Suprapubic skin (tissue), 4 donors: ENCODE measurements around the gene CTSD. TPM values are rescaled to one million over a fixed set of nuclear protein-coding genes. Genes with fewer than 3 reads are reported as not detected.

Experiments
- DNase-seq, 2 donors: peaks; one replicate each; pipeline ENCODE4 v3.0.0-alpha.2; 2019; ENCODE audit warnings: low spot score in 2 of 2
- H3K27ac ChIP-seq: fragments of 200-600 bp; sonication (generic); one replicate; pipeline ENCODE4 v1.5.1; 2019
- H3K27me3 ChIP-seq: fragments of 200-600 bp; sonication (generic); one replicate; pipeline ENCODE4 v1.5.1; 2019
- H3K36me3 ChIP-seq: fragments of 200-600 bp; sonication (generic); one replicate; pipeline ENCODE4 v1.5.1; 2019
- H3K4me1 ChIP-seq: fragments of 200-600 bp; sonication (generic); one replicate; pipeline ENCODE4 v1.5.1; 2019
- H3K4me3 ChIP-seq: fragments of 200-600 bp; sonication (generic); one replicate; pipeline ENCODE4 v1.5.1; 2019; ENCODE audit warnings: mild to moderate bottlenecking
- H3K9me3 ChIP-seq: fragments of 200-600 bp; sonication (generic); one replicate; pipeline ENCODE4 v1.5.1; 2019
- CTCF ChIP-seq, 2 donors: fragments of 200-600 bp in 1 of 2; fragments of 450-650 bp in 1 of 2; sonication (generic) in 1 of 2; IDR thresholded peaks; one replicate each; pipeline ENCODE4 v1.5.1; 2016 to 2019; ENCODE audit warnings: antibody characterized with exemption in 2 of 2, mild to moderate bottlenecking in 1 of 2, moderate library complexity in 1 of 2
- EP300 ChIP-seq: sonication (generic); formaldehyde crosslinking; IDR thresholded peaks from one replicate; pipeline ENCODE4 v1.6.1; 2017; ENCODE audit warnings: antibody characterized with exemption
- POLR2A ChIP-seq, 2 donors: fragments of 450-650 bp; IDR thresholded peaks; one replicate each; pipeline ENCODE4 v1.6.1; 2017; ENCODE audit warnings: antibody characterized with exemption in 2 of 2, mild to moderate bottlenecking in 2 of 2, moderate library complexity in 2 of 2
- POLR2AphosphoS5 ChIP-seq, 3 donors: sonication (generic); formaldehyde crosslinking; IDR thresholded peaks; one replicate each; pipeline ENCODE4 v1.6.1; 2017; ENCODE audit warnings: antibody characterized with exemption in 3 of 3
- WGBS: methylation state at CpG from one replicate; pipeline ENCODE4 v1.1.5; 2018; 5-methylcytosine and 5-hydroxymethylcytosine counted together
- total RNA-seq, 4 donors: library from RNA; depleted of rRNA; stranded (reverse); fragments of >200 nt; gene quantifications; one replicate each; pipeline ENCODE4 v1.1.0, GENCODE V29; 2016

The CTSD gene
- total RNA-seq, 4 donors from 2014 or later: 319 to 596 (median 469) TPM

GRCh38 chr11:1728301-1728700 lies 35.4 kb downstream of the CTSD start:
- no peaks in the 10 kb centered on the region for H3K4me1 ChIP-seq
- TF ChIP-seq CTCF (IDR thresholded peaks at IDR 0.05): no peak
- no peak for TF ChIP-seq EP300
- no peak for TF ChIP-seq POLR2AphosphoS5 (IDR thresholded peaks at IDR 0.05)
- TF ChIP-seq POLR2A (IDR thresholded peaks at IDR 0.05): no peak
- H3K27ac ChIP-seq: no peak overlapping the region
- DNase-seq: peak in 1 of 2 donors; percentile 50
- no peaks in the 10 kb centered on the region for H3K36me3 ChIP-seq
- 61% methylated on average over 4 of the region's 4 CpGs for WGBS
- no peak overlapping the region for H3K4me3 ChIP-seq
- H3K9me3 ChIP-seq: no peaks in the 10 kb centered on the region
- peaks cover 63% of the 10 kb centered on the region for H3K27me3 ChIP-seq

- TF ChIP-seq POLR2AphosphoS5 (IDR thresholded peaks at IDR 0.05) (no peak), CTCF (IDR thresholded peaks at IDR 0.05) (no peak), POLR2A (IDR thresholded peaks at IDR 0.05) (no peak), EP300 (no peak)
- peaks cover 60% of the 10 kb centered on the region for H3K27me3 ChIP-seq
- WGBS: 61% methylated on average over 9 of the region's 9 CpGs
- peak in 1 of 2 donors; percentile 55 for DNase-seq
- no peak overlapping the region for H3K27ac ChIP-seq
- no peaks in the 10 kb centered on the region for H3K4me1 ChIP-seq
- no peaks in the 10 kb centered on the region for H3K9me3 ChIP-seq
- H3K36me3 ChIP-seq: no peaks in the 10 kb centered on the region
- no peak overlapping the region for H3K4me3 ChIP-seq
Observed at GRCh38 chr11:1727861-1728260, 35.9 kb downstream of the CTSD start.

- WGBS: 64% methylated on average over 11 of the region's 11 CpGs
- Histone ChIP-seq H3K27ac (no peak overlapping the region), H3K27me3 (peaks cover 53% of the 10 kb centered on the region), H3K4me1 (no peaks in the 10 kb centered on the region), H3K4me3 (no peak overlapping the region), H3K36me3 (no peaks in the 10 kb centered on the region), H3K9me3 (no peaks in the 10 kb centered on the region)
- DNase-seq: peak in 1 of 2 donors; percentile 35
- TF ChIP-seq POLR2A (IDR thresholded peaks at IDR 0.05) (no peak), POLR2AphosphoS5 (IDR thresholded peaks at IDR 0.05) (no peak), CTCF (IDR thresholded peaks at IDR 0.05) (no peak), EP300 (no peak)
Observed at GRCh38 chr11:1727096-1727690, 36.5 kb downstream of the CTSD start.

GRCh38 chr11:1719781-1720180 lies 43.9 kb downstream of the CTSD start:
- Histone ChIP-seq H3K4me1 (no peaks in the 10 kb centered on the region), H3K4me3 (no peak overlapping the region), H3K9me3 (no peaks in the 10 kb centered on the region), H3K27ac (no peak overlapping the region), H3K36me3 (no peaks in the 10 kb centered on the region), H3K27me3 (peaks cover 13% of the 10 kb centered on the region)
- no peak for TF ChIP-seq EP300
- TF ChIP-seq CTCF (IDR thresholded peaks at IDR 0.05): no peak
- no peak for TF ChIP-seq POLR2AphosphoS5 (IDR thresholded peaks at IDR 0.05)
- no peak for TF ChIP-seq POLR2A (IDR thresholded peaks at IDR 0.05)
- DNase-seq: no peak
- 84% methylated on average over 8 of the region's 8 CpGs for WGBS

DNA sequence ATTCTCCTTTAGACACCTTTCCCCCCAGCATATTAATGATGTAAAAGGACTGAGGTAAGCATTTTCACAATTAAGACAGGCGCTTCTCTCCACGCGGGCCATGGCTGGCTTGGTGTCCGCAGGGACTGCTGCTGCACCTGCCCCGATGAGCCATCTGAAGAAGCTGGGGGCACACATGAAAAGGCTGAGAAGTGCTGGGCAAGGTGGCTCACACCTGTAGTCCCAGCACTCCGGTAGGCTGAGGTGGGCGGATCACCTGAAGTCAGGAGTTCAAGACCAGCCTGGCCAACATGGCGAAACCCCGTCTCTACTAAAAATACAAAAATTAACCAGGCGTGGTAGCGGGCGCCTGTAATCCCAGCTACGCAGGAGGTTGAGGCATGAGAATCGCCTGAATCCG lies 45.4 kb downstream of the CTSD start:
- no peak for TF ChIP-seq CTCF (IDR thresholded peaks at IDR 0.05)
- no peak for TF ChIP-seq POLR2AphosphoS5 (IDR thresholded peaks at IDR 0.05)
- Histone ChIP-seq H3K9me3 (no peaks in the 10 kb centered on the region), H3K27me3 (peaks cover 10% of the 10 kb centered on the region), H3K36me3 (no peaks in the 10 kb centered on the region), H3K4me1 (no peaks in the 10 kb centered on the region), H3K4me3 (no peak overlapping the region), H3K27ac (no peak overlapping the region)
- DNase-seq: peak in 1 of 2 donors; percentile 37
- WGBS: 92% methylated on average over 15 of the region's 15 CpGs
